ENCODE results near the gene NMB. TPM values are rescaled to one million over a fixed set of nuclear protein-coding genes. Genes with fewer than 3 reads are reported as not detected.
"Not testable (repeated sequence)": the region's sequence is repeated elsewhere in the genome, so short reads cannot be mapped to it uniquely, and the experiment has no call there.

The NMB gene
- total RNA-seq, 1 donor from 2014 or later = 2.8 TPM

DNA sequence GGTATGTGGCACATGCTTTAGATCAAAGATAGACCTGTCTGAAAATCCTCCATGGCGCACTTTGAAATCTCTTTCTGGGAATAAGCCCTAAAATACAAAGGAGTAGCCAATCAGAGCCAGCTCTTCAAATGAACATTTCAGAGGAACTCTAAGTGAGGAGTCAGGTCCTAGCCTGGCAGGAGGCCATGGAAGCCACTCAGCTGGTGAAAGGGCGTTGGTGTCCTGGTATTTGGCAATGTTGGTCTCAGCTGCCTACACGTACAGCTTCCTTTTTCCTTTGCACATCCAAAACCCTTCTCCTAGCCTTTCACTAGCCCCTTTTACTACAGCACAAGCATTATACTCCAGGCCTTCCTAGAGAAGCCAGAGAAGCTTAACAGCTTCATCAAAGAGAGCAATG, 9.5 kb downstream of the NMB start:
- intact Hi-C loops (cut with micrococcal nuclease) = no loop called here
- no peak for DNase-seq
- Mint-ChIP-seq H3K36me3 (ENCODE audit: low read depth) (peaks cover 52% of the 10 kb centered on the region), H3K4me1 (peaks cover 23% of the 10 kb centered on the region), H3K27me3 (no peaks in the 10 kb centered on the region), H3K4me3 (no peak overlapping the region), H3K27ac (no peak overlapping the region), H3K9me3 (no peaks in the 10 kb centered on the region)

- no peak for DNase-seq
- H3K36me3 Mint-ChIP-seq (ENCODE audit: low read depth) = peaks cover 59% of the 10 kb centered on the region
- intact Hi-C loops (cut with micrococcal nuclease) = no loop called here
- no peaks in the 10 kb centered on the region for H3K27me3 Mint-ChIP-seq
- H3K27ac Mint-ChIP-seq = peak overlapping the region; percentile 12
- H3K9me3 Mint-ChIP-seq = no peaks in the 10 kb centered on the region
- H3K4me3 Mint-ChIP-seq = no peak overlapping the region
- H3K4me1 Mint-ChIP-seq = peaks cover 20% of the 10 kb centered on the region
Observed at GRCh38 chr15:84647726-84648125, 10.3 kb downstream of the NMB start.

GRCh38 chr15:84645997-84646396, 12.0 kb downstream of the NMB start:
- H3K36me3 Mint-ChIP-seq (ENCODE audit: low read depth) = peaks cover 58% of the 10 kb centered on the region
- intact Hi-C loops (cut with micrococcal nuclease) = no loop called here

GRCh38 chr15:84645496-84645895, 12.5 kb downstream of the NMB start:
- H3K4me1 Mint-ChIP-seq = peaks cover 15% of the 10 kb centered on the region
- no peak overlapping the region for H3K4me3 Mint-ChIP-seq
- intact Hi-C loops (cut with micrococcal nuclease) = no loop called here
- H3K36me3 Mint-ChIP-seq (ENCODE audit: low read depth) = peaks cover 60% of the 10 kb centered on the region
- H3K27ac Mint-ChIP-seq = no peak overlapping the region
- H3K27me3 Mint-ChIP-seq = no peaks in the 10 kb centered on the region
- H3K9me3 Mint-ChIP-seq = no peaks in the 10 kb centered on the region
- no peak for DNase-seq

More at GRCh38 chr15:84645997-84646396, 12.0 kb downstream of the NMB start:
- DNase-seq = no peak
- Mint-ChIP-seq H3K4me1 (peaks cover 13% of the 10 kb centered on the region), H3K27ac (no peak overlapping the region), H3K9me3 (no peaks in the 10 kb centered on the region), H3K27me3 (no peaks in the 10 kb centered on the region), H3K4me3 (no peak overlapping the region)

GRCh38 chr15:84643838-84644237, 14.2 kb downstream of the NMB start:
- no peak for DNase-seq
- Mint-ChIP-seq H3K27me3 (no peaks in the 10 kb centered on the region), H3K4me3 (no peak overlapping the region), H3K4me1 (peaks cover 16% of the 10 kb centered on the region), H3K36me3 (ENCODE audit: low read depth) (peaks cover 63% of the 10 kb centered on the region), H3K9me3 (no peaks in the 10 kb centered on the region), H3K27ac (no peak overlapping the region)
- intact Hi-C loops (cut with micrococcal nuclease) = no loop called here

DNA sequence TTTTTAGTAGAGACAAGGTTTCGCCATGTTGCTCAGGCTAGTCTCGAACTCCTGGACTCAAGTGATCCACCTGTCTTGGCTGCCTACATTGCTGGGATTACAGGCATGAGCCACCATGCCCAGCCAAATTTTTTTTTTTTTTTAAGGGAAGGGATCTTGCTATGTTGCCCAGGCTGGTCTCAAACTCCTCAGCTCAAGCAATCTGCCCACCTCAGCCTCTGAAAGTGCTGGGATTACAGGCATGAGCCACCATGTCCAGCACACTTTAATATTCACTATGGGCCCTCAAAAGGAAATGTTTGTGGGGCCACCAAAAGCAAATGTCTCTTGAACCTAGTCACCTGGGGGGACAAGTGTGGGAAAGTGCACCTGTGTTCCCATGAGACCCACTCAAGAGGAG, 15.4 kb downstream of the NMB start:
- DNase-seq; H3K27ac Mint-ChIP-seq; intact Hi-C loops (cut with micrococcal nuclease); H3K27me3 Mint-ChIP-seq; H3K4me3 Mint-ChIP-seq; H3K9me3 Mint-ChIP-seq: not testable (repeated sequence)
- Mint-ChIP-seq H3K4me1 (peaks cover 11% of the 10 kb centered on the region), H3K36me3 (ENCODE audit: low read depth) (peaks cover 60% of the 10 kb centered on the region)

DNA sequence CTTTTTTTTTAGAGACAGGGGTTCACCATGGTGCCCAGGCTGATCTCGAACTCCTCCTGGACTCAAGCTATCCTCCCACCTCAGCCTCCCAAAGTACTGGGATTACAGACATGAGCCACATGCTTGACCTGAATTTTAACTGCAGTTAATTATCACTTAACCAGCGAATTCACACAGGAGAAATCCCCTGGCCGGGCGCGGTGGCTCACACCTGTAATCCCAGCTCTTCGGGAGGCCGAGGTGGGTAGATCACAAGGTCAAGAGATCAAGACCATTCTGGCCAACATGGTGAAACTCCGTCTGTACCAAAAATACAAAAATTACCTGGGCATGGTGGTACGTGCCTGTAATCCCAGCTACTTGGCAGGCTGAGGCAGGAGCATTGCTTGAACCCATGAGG, 16.1 kb downstream of the NMB start:
- Mint-ChIP-seq H3K4me1 (peaks cover 11% of the 10 kb centered on the region), H3K36me3 (ENCODE audit: low read depth) (peaks cover 61% of the 10 kb centered on the region)
- DNase-seq; intact Hi-C loops (cut with micrococcal nuclease); H3K27me3 Mint-ChIP-seq; H3K27ac Mint-ChIP-seq; H3K9me3 Mint-ChIP-seq; H3K4me3 Mint-ChIP-seq: not testable (repeated sequence)

DNA sequence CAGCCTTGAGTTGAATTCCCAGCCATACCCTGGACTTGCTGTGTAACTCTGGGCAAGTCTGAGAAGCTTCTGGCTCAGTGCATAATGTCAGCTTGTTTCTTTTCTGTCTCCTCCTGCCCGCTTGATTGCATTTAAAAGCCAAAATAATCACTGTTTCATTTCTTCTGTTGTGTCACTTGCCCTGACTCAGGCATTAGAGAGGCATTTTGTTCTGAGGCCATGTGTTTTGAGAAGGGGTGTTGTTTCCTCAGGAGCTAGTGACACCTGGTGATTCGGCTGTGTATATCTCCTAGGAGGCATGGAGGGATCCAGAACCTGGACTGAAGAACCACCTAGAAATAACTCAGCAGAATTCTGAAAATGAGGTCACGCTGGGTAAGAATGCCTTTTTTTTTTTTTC, 19.9 kb downstream of the NMB start:
- DNase-seq = peak; percentile 67
- intact Hi-C loops (cut with micrococcal nuclease) = no loop called here
- Mint-ChIP-seq H3K27ac (peak overlapping the region; percentile 10), H3K36me3 (ENCODE audit: low read depth) (peaks cover 56% of the 10 kb centered on the region), H3K4me3 (no peak overlapping the region), H3K27me3 (no peaks in the 10 kb centered on the region), H3K4me1 (peaks cover 32% of the 10 kb centered on the region), H3K9me3 (no peaks in the 10 kb centered on the region)

- H3K36me3 Mint-ChIP-seq (ENCODE audit: low read depth) = peaks cover 36% of the 10 kb centered on the region
- H3K27me3 Mint-ChIP-seq = no peaks in the 10 kb centered on the region
- peaks cover 33% of the 10 kb centered on the region for H3K4me1 Mint-ChIP-seq
- DNase-seq = no peak
- peak overlapping the region; percentile 85 for H3K4me3 Mint-ChIP-seq
- intact Hi-C loops (cut with micrococcal nuclease) = loop anchor here (5.0 kb wide), 1 partner anchor 113 kb away; the partner anchor contains the start of gene ZNF592
- no peaks in the 10 kb centered on the region for H3K9me3 Mint-ChIP-seq
- H3K27ac Mint-ChIP-seq = peak overlapping the region; percentile 68
Observed at GRCh38 chr15:84634228-84634837, 23.7 kb downstream of the NMB start.

GRCh38 chr15:84633311-84634227, 24.4 kb downstream of the NMB start:
- Mint-ChIP-seq H3K36me3 (ENCODE audit: low read depth) (peaks cover 32% of the 10 kb centered on the region), H3K9me3 (no peaks in the 10 kb centered on the region), H3K27ac (peak overlapping the region; percentile 95), H3K4me3 (peak overlapping the region; percentile 97), H3K27me3 (no peaks in the 10 kb centered on the region), H3K4me1 (peaks cover 33% of the 10 kb centered on the region)
- intact Hi-C loops (cut with micrococcal nuclease) = loop anchor here (2.0 to 5.0 kb wide), 2 partner anchors 45 to 114 kb away; partner anchors contain the start of gene ZNF592
- peak; percentile 91 for DNase-seq

- intact Hi-C loops (cut with micrococcal nuclease) = loop anchor here (1.0 to 5.0 kb wide), 5 partner anchors 23 to 350 kb away; partner anchors contain the start of genes PDE8A, WDR73 and ZNF592
- Mint-ChIP-seq H3K27me3 (no peaks in the 10 kb centered on the region), H3K27ac (peak overlapping the region; percentile 95), H3K4me3 (peak overlapping the region; percentile 97), H3K36me3 (ENCODE audit: low read depth) (peaks cover 19% of the 10 kb centered on the region), H3K9me3 (no peaks in the 10 kb centered on the region), H3K4me1 (peaks cover 29% of the 10 kb centered on the region)
- DNase-seq = peak; percentile 70
Observed at GRCh38 chr15:84631706-84632272, 26.2 kb downstream of the NMB start.

GRCh38 chr15:84629033-84629432, 29.0 kb downstream of the NMB start:
- H3K27ac Mint-ChIP-seq = no peak overlapping the region
- H3K4me3 Mint-ChIP-seq = no peak overlapping the region
- H3K9me3 Mint-ChIP-seq = peaks cover 5% of the 10 kb centered on the region
- H3K4me1 Mint-ChIP-seq = peaks cover 10% of the 10 kb centered on the region
- H3K36me3 Mint-ChIP-seq (ENCODE audit: low read depth) = peaks cover 12% of the 10 kb centered on the region
- no peak for DNase-seq
- intact Hi-C loops (cut with micrococcal nuclease) = no loop called here
- no peaks in the 10 kb centered on the region for H3K27me3 Mint-ChIP-seq

DNA sequence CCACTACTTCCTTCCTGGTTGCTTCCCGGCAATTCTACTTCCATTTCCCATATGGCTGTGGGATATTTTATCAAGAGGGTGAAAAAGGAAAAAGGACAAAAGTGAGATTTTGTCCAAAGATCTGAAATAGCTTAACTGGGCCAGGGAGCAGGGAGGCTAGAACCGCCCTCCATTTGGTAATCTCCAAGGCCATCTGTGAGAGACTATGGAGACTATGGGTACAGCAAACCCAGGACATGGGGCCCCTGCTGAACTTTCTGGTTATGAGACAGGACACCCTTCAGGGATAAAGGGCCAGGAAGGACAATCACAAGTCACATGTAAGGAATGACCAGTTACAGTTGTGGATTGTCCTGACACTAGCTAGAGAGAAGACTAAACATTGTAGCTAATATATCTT, 32.9 kb downstream of the NMB start:
- Mint-ChIP-seq H3K9me3 (peaks cover 17% of the 10 kb centered on the region), H3K4me3 (no peak overlapping the region), H3K4me1 (peaks cover under 1% of the 10 kb centered on the region), H3K27me3 (no peaks in the 10 kb centered on the region), H3K36me3 (ENCODE audit: low read depth) (peaks cover 41% of the 10 kb centered on the region), H3K27ac (no peak overlapping the region)
- intact Hi-C loops (cut with micrococcal nuclease) = no loop called here
- no peak for DNase-seq

GRCh38 chr15:84624359-84624758, 33.6 kb downstream of the NMB start:
- Mint-ChIP-seq H3K27me3 (no peaks in the 10 kb centered on the region), H3K4me1 (no peaks in the 10 kb centered on the region), H3K9me3 (peaks cover 19% of the 10 kb centered on the region), H3K4me3 (no peak overlapping the region), H3K36me3 (ENCODE audit: low read depth) (peaks cover 44% of the 10 kb centered on the region), H3K27ac (no peak overlapping the region)
- DNase-seq = no peak
- intact Hi-C loops (cut with micrococcal nuclease) = no loop called here
